GM06990 (cell line): Measurements from ENCODE around the gene ACVR1.

ENCODE experiments used
- DNase-seq: peaks from one replicate; pipeline ENCODE4 v3.0.0-alpha.2; 2011; ENCODE audit not compliant: insufficient read length; ENCODE audit errors: extremely low read depth
- H3K27me3 ChIP-seq: replicated peaks from 2 replicates; pipeline ENCODE4 v1.6.0; 2011; ENCODE audit warnings: low read length; ENCODE audit not compliant: control insufficient read depth, insufficient read depth
- H3K36me3 ChIP-seq: 2 replicates; pipeline ENCODE4 v1.5.1; 2011; ENCODE audit warnings: low read length; ENCODE audit not compliant: control insufficient read depth, insufficient read depth
- H3K4me3 ChIP-seq: replicated peaks from 2 replicates; pipeline ENCODE4 v1.5.1; 2011; ENCODE audit warnings: low read depth, mild to moderate bottlenecking, control low read depth, low read length
- CTCF ChIP-seq: IDR thresholded peaks from 2 replicates; pipeline ENCODE4 v1.5.1; 2011; ENCODE audit warnings: low read length, control low read depth, mild to moderate bottlenecking, inconsistent platforms; ENCODE audit not compliant: insufficient read depth, poor library complexity, severe bottlenecking

ACVR1 gene

GRCh38 chr2:157733263-157733662 lies 142.9 kb downstream of the ACVR1 start:
- Histone ChIP-seq H3K27me3 (no peaks in the 10 kb centered on the region), H3K4me3 (no peak overlapping the region), H3K36me3 (no peaks in the 10 kb centered on the region)
- DNase-seq, result no peak
- TF ChIP-seq CTCF, result no peak

GRCh38 chr2:157732596-157732995 lies 143.5 kb downstream of the ACVR1 start:
- DNase-seq, result no peak
- Histone ChIP-seq H3K4me3 (no peak overlapping the region), H3K36me3 (no peaks in the 10 kb centered on the region), H3K27me3 (no peaks in the 10 kb centered on the region)
- TF ChIP-seq CTCF, result no peak

- Histone ChIP-seq H3K36me3 (no peaks in the 10 kb centered on the region), H3K4me3 (no peak overlapping the region), H3K27me3 (no peaks in the 10 kb centered on the region)
- DNase-seq, result no peak
- TF ChIP-seq CTCF, result no peak
These were observed 148.4 kb downstream of the ACVR1 start for GRCh38 chr2:157727693-157728092.

GRCh38 chr2:157726946-157727345 lies 149.2 kb downstream of the ACVR1 start:
- Histone ChIP-seq H3K36me3 (no peaks in the 10 kb centered on the region), H3K4me3 (no peak overlapping the region), H3K27me3 (no peaks in the 10 kb centered on the region)
- no peak for TF ChIP-seq CTCF
- DNase-seq, result no peak

- no peak for TF ChIP-seq CTCF
- DNase-seq, result no peak
- H3K4me3 ChIP-seq, result no peak overlapping the region
- H3K27me3 ChIP-seq, result no peaks in the 10 kb centered on the region
- no peaks in the 10 kb centered on the region for H3K36me3 ChIP-seq
These were observed 150.3 kb downstream of the ACVR1 start for GRCh38 chr2:157725846-157726245.

GRCh38 chr2:157722580-157723234 lies 153.4 kb downstream of the ACVR1 start:
- Histone ChIP-seq H3K36me3 (no peaks in the 10 kb centered on the region), H3K4me3 (no peak overlapping the region), H3K27me3 (no peaks in the 10 kb centered on the region)
- no peak for TF ChIP-seq CTCF
- DNase-seq, result no peak
